GM21526 (cell line): ENCODE measurements around the gene RBM10.
"Not testable (repeated sequence)": the region's sequence is repeated elsewhere in the genome, so short reads cannot be mapped to it uniquely, and the experiment has no call there.

Experiments
- ATAC-seq: cut with Tn5 transposase; IDR thresholded peaks from one replicate; pipeline ENCODE4 v1.9.1; 2021; ENCODE audit warnings: moderate library complexity; ENCODE audit not compliant: unreplicated experiment, low FRiP score

The RBM10 gene, protein sequence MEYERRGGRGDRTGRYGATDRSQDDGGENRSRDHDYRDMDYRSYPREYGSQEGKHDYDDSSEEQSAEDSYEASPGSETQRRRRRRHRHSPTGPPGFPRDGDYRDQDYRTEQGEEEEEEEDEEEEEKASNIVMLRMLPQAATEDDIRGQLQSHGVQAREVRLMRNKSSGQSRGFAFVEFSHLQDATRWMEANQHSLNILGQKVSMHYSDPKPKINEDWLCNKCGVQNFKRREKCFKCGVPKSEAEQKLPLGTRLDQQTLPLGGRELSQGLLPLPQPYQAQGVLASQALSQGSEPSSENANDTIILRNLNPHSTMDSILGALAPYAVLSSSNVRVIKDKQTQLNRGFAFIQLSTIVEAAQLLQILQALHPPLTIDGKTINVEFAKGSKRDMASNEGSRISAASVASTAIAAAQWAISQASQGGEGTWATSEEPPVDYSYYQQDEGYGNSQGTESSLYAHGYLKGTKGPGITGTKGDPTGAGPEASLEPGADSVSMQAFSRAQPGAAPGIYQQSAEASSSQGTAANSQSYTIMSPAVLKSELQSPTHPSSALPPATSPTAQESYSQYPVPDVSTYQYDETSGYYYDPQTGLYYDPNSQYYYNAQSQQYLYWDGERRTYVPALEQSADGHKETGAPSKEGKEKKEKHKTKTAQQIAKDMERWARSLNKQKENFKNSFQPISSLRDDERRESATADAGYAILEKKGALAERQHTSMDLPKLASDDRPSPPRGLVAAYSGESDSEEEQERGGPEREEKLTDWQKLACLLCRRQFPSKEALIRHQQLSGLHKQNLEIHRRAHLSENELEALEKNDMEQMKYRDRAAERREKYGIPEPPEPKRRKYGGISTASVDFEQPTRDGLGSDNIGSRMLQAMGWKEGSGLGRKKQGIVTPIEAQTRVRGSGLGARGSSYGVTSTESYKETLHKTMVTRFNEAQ

DNA sequence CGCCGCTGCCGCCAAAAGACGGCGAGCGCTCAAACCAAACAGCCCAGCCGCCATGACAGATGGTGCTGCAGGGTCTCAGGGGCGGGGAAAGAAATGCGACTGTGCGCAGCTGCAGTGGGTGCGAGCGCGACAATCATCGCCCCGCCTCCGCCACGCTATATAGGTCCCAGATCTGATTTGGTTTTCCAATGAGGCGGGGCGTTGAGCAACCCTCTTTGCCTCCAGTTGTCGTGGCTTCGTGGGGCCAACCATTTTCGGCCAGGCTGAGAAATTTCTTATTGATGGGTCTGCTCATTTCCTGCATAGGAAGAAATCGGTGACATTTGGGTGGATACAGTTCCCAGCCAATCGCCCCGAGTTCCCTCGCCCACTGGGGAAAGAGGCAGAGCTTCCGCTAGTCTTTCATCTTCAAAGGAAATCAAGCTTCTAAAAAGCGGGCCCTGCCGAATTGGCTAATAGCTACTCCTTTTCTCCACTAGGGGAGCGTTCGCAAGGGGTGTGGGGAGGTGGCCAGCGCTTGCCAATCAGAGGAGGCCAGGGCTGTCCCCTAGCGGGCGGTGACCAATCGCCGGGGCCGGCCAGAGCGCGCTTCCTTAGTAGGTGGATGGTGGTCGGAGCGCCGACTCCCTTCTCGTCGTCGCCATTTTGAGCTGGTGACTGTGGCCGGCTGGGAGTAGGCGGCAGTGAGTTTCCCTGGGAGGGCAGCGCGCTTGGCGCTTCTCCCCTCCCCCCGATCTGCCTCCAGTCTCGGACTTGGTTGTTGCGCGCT is at the start of gene RBM10, which contains the start of gene NDUFB11:
Gene RBM10, plus strand, starts transcription at position 596 of the 769 bp plus-strand sequence. CDS start 2,261 bp downstream, outside the sequence.
Gene NDUFB11, minus strand, starts transcription at position 77 of the 769 bp plus-strand sequence. Its CDS starts 23 bp downstream, at position 54.
- ATAC-seq = peak; percentile 82

DNA sequence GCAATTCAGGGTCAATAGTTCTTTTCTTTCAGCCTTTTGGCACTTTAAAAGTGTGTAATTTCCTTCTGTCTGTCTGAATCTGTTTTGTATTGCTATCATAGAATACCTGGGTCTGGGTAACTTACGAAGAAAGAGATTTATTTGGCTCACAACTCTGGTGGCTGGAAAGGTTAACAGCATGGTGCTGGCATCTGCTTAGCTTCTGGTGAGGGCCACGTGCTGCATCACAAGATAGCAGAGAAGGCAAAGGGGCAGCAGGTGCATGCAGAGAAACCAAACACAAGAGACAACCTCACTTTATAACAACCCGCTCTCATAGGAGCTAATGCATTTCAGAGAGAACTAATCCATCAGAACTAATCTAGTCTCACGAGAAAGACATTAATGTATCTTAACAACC is 48.0 kb upstream of the RBM10 start:
- no peak for ATAC-seq

DNA sequence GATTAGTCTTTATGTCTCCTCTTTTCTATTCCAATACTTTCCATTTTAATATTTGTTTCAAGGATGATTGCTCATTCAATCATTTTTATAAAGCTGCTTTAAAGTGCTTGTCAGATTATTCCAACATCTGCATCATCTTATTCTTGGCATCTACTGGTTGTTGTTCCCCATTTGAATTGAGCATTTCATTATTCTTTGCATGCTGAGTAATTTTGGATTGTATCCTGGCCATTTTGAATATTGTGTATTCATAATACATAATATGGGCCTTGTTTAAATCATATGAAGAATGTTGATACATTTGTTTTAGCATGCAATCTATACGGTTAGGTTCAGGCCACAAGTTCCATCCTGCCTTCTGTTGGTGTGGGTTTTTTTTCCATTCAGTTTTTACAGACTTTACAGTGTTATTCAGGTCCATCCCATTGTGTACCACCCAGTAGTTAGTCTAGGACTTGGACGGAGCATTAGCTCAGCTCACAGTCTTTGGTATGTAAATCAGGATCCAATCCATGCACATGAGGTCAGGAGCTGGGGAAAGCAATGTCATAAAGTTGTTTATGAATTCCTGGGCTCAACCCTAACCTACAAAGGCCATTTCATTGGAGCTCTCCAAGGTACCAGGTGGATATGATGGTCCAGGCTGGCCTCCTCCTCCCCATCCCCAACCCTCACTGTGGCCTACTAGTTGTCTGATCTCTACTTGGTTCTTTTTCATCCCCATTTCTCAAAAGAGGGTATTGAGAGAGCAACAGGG is 46.5 kb upstream of the RBM10 start:
- no peak for ATAC-seq

DNA sequence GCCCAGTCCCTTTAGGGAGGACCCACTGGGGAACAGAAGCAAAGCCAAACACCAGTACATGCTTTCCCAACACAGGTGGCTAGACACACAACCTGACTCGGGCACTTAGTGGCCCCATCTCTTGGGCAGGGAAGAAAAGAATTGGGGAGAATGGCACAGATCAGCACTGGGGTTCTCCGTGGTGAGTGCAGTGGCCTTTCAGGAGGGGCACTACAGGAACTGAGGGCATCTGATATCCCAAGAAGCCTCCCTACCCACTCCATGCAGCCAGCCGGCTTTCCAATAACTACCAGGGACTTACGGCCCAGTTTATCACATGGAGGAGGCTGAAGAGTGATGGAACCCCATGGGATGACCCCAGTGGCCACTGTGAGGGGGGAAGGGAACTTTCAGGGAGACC is 43.8 kb upstream of the RBM10 start:
- no peak for ATAC-seq

DNA sequence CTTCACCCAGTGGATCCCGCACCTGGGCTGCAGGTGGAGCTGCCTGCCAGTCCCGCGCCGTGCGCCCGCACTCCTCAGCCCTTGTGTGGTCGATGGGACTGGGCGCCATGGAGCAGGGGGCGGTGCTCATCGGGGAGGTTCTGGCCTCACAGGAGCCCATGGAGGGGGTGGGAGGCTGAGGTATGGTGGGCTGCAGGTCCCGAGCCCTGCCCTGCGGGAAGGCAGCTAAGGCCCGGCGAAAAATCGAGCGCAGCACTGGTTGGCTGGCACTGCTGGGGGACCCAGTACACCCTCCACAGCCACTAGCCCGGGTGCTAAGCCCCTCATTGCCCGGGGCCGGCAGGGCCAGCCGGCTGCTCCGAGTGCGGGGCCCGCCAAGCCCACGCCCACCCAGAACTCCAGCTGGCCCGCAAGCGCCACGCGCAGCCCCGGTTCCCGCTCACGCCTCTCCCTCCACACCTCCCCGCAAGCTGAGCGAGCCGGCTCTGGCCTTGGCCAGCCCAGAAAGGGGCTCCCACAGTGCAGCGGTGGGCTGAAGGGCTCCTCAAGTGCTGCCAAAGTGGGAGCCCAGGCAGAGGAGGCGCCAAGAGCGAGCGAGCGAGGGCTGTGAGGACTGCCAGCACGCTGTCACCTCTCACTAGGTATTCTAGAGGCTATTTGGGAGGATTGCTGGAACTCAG is 33.9 kb upstream of the RBM10 start:
- ATAC-seq = not testable (repeated sequence)

DNA sequence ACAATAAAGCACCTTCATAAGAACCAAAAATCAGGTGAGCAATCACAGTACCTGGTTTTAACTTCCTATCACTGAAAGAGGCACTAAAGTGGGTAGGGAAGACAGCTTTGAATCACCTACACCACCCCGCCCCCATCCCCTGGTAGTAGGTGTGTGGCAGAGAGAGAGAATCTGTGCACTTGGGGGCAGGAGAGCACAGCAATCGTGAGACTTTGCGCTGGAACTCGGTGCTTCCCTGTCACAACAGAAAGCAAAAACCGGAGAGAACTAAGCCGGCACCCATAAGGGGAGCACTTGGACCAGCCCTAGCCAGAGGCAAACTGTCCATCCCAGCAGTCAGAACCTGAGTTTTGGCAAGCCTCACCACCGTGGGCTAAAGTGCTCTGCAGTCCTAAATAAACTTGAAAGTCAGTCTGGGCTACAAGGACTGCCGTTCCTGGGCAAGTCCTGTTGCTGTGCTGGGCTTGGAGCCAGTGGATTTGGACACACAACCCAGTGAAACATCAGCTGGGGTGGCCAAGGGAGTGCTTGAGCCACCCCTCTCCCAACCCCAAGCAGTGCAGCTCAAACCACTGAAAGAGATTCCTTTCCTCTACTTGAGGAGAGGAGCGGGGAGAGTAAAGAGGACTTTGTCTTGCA is 32.6 kb upstream of the RBM10 start:
- ATAC-seq = no peak

DNA sequence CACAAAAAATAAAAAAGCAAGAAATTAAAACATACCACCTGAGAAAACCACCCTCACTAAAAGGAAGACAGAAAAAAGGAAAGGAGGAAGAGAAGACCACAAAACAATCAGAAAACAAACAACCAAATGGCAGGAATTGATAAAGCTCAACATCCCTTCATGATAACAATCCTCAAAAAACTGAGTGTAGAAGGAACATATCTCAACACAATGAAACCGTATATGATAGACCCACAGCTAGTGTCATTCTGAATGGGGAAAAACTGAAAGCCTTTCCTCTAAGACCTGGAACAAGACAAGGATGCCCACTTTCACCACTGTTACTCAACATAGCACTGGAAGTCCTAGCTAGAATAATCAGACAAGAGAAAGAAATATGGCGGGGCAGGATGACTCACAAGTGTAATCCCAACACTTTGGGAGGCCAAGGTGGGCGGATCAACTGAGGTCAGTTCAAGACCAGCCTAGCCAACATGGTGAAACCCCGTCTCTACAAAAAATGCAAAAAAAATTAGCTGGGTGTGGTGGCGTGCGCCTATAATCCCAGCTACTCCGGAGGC is 28.4 kb upstream of the RBM10 start:
- not testable (repeated sequence) for ATAC-seq

DNA sequence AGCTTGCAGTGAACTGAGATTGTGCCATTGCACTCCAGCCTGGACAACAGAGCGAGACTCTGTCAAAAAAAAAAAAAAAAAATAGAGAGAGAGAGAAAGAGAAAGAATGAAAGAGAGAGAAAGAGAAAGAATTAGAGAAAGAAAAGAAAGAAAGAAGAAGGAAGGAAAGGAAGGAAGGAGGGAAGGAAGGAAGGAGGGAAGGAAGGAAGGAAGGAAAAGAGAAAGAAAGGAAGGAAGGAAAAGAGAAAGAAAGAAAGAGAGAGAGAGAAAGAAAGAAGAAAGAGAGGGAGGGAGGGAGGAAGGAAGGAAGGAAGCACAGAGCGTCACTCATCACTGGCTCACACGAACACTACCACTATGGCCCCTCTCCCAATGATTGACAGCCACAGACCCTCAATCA is 20.6 kb upstream of the RBM10 start:
- not testable (repeated sequence) for ATAC-seq

DNA sequence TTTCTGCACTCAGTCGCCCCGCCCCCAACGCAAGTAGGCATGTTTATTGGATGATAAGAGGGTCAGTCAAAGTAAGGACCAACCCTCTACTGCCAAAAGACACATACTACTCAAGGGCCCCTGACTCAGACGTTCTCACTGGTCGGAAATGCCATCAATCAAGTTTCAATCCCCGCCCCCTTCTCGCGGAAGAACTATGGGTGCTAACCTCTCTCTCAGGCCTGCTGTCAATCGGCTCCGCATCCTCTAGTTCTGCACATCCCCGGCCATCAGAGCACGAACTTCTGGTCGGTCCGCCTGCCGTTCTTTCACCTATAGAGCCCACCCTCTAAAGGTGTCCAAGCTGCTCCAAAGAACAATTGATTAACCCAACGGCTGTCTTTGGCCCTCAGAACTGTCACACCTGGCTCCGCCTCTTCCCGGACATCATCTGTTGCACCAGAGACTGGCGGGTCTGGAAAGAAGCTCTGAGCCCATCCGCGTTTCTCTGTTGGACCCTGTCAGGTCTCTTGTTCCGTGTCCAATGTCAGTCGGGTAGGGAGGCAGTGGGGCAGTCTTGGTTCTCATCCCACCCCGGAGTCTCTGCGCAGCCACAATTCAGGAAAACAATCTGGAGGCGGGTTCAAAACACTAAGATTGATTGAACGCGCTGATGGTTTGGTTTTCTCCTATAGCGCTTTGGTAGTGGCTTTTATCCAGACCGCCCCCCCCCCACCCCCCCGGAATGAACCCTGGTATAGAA is 15.7 kb upstream of the RBM10 start:
- ATAC-seq = peak; percentile 94

DNA sequence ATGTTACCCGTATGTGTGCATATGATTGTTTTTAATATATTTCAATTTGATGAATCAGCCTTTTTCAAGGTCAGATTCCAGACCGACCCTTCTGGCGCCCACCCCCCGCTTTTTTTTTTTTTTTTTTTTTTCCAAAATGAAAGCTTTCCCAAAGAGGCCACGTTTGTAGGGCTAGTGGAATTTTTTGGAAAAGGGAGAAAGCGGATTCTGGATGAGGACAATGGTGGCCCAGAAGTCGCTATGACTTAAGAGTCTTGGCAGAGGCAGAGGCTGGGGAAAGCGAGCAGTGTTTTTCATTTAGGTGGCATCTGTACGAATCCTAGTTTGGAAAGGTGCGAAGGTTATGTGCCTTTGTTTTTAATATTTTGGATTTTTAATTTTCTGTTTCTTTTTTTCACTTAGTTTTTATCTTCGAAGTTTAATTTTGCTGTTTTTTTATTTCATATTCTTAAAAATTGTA is 15.1 kb upstream of the RBM10 start:
- no peak for ATAC-seq

DNA sequence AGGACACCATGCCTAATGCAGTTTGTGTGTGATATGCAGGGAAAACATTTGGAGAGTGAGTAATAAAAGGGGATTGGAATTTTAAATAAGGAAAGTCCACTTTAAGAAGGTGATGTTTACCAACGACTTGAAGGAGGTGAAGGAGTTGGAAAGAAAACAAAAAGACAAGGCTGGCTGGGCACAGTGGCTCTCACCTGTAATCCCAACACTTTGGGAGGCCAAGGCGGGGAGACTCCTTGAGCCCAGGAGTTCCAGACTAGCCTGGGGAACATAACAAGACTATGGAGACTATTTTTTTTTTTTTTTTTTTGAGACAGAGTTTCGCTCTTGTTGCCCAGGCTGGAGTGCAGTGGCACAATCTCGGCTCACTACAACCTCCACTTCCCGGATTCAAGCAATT is 11.5 kb upstream of the RBM10 start:
- no peak for ATAC-seq

DNA sequence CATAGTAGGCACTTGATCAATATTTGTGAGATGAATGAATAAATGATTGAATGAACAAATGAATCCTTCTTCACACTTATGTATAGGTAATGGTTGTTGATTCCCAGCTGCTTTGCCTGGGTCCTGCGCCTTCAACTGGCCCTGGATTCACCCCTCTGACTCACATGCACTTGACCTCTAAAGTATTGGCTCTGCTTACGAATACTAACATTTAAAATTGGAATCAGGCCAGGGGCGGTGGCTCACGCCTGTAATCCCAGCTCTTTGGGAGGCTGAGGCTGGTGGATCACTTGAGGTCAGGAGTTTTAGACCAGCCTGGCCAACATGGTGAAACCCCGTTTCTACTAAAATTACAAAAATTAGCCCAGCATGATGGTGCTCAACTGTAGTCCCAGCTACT is 9.4 kb upstream of the RBM10 start:
- ATAC-seq = not testable (repeated sequence)

DNA sequence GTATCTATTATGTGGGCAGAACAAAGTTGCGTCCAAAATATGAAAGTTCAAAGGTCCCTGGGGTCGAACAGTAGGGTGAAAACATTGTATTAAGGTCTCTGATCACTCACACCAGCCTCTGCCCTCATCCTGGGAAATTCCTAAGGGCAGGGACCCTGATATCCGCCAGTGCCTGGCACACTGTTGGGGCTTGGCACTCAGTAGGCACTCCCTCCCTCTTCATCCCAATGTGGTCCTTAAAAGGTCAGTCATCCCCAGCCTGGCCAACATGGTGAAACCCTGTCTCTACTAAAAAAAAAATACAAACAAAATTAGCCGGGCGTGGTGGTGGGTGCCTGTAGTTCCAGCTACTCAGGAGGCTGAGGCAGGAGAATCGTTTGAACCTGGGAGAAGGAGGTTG is 6.8 kb upstream of the RBM10 start:
- no peak for ATAC-seq

DNA sequence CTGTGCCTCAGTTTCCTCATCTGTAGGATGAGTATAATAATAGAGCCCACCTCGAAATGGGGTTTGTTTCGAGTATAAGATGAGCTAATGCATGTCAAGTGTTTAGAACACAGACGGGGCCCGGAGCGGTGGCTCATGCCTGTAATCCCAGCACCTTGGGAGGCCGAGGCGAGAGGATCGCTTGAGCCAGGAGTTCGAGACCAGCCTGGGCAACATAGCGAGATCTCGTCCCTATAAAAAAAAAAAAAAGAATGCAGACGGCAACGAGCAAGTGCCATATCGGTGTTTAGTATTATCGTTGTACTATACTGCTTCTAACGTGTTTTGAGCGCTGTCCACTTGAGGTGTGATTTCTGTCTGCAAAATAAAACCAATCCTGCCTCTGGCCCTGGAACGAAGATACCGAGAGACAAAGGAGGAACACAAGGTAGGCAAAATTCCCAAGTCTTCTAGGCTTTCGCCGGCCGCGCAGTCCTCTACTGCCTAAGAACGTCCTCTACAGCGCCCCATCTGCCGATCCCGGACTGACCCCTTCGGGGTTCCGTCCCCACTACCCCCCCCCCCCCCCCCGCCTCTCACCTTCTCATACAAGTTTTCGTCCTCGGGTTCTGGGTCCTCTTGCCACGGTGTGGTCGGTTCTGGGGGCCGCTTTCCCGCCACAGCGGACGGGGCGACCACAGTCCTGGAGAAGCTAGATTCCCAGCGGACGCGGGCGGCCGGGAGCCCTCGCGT is 961 bp upstream of the RBM10 start:
- no peak for ATAC-seq

DNA sequence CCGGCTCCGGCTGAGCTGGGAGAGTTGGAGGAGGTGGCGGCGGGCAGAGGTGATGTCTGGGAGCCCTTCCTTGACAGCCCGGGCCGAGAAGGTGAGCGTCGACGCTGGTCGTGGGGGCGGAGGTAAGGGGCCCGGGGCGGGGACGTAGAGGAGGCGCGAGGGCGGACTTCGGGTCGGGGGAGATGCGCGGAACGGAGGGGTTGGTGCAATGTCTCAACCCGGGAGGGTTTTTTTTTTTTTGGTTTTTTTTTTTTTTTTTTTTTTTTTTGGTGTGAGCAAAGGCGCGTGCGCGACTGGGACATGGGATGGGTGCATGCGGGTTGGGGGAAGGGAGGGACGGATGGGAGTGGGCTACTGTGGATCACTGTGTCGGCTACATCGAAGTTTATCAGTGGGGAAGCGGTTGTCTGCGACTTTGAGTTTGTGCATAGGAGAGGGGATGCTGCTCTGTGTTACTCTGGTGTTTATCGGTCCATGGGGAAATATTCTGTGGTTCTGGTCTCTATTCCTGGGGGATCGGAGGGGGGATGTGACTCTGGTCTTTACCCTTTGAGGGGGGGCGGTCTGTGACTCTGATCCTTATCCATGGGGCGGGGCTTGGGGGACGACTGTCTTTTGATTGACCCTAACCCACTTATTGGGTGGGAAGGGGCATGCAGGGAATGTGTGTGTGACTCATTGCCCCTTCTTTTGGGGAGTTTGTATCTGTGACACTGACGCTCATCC is 537 bp downstream of the RBM10 start:
- ATAC-seq = peak; percentile 19

DNA sequence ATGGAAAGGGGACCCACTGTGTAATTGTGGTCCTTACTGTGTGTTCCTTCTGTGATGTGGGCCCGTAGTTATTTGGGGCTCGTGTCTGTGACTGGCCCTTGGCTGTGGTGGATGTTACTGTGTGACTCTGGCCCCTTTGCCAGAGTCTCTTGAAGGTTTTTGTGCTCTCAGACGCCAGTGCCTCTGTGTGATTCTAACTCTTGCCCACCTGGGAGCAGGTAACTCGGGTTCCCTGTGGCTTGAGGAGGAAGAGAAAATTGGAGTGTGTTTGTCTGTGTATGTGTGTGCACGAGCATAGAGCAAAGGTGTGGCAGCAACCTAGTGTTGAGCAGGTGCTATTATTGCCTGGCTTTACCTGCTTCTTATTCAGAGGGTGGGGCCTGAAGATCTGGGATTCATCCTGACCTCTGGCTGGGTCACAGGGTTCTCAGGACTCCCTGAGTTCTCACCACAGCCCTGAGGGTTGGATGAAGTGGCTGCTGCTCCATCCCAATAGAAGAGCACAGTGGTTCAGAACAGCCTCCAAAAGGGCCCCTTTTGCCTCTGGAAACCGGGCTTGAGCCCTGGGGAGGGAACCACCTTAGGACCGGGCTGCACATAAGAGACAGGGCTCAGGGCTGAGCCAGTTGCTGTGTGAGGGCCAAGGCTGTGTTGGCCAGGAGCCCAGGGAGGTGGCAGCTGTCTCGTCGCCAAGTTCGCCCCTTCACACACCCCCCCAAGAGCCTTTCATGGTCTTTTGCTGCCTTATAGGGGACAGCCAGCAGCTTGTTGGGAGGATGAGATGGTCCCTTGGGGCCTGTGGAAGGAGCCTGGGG is 1.3 kb downstream of the RBM10 start:
- no peak for ATAC-seq
